ENCODE data around the gene STAT5A.

- no peak for TF ChIP-seq CTCF (IDR thresholded peaks at IDR 0.05)
- TF ChIP-seq POLR2A (IDR thresholded peaks at IDR 0.05) = no peak
These were observed 14.6 kb upstream of the STAT5A start for GRCh38 chr17:42273474-42274252.
